Left ventricle myocardium inferior (tissue), 1 donor: ENCODE measurements around the gene INVS. TPM values are rescaled to one million over a fixed set of nuclear protein-coding genes. Genes with fewer than 3 reads are reported as not detected.

Experiments used
- DNase-seq: peaks from one replicate; pipeline ENCODE4 v3.0.0-alpha.2; 2020
- H3K27ac ChIP-seq: fragments of 200-600 bp; replicated peaks from 2 replicates; pipeline ENCODE4 v1.8.0; 2021
- H3K27me3 ChIP-seq: fragments of 200-600 bp; 2 replicates; pipeline ENCODE4 v1.8.0; 2021; ENCODE audit warnings: low read depth
- H3K36me3 ChIP-seq: fragments of 200-600 bp; 2 replicates; pipeline ENCODE4 v1.8.0; 2021
- H3K4me1 ChIP-seq: fragments of 200-600 bp; 2 replicates; pipeline ENCODE4 v1.8.0; 2021
- H3K4me3 ChIP-seq: fragments of 200-600 bp; 2 replicates; pipeline ENCODE4 v1.8.0; 2021; ENCODE audit warnings: mild to moderate bottlenecking, moderate library complexity
- H3K9me3 ChIP-seq: fragments of 200-600 bp; replicated peaks from 2 replicates; pipeline ENCODE4 v1.8.0; 2021
- intact Hi-C: fragments of 100-400 bp; cut with micrococcal nuclease; formaldehyde crosslinking; loops from one replicate; pipeline ENCODE4 v1.11.0; 2022
- total RNA-seq: library from RNA; stranded (reverse); fragmentation: NEBNext Ultra II Directional; extraction: Animal tissue kit (Norgen Biotek cat#: 25700); gene quantifications from one replicate; pipeline ENCODE4 v1.2.1, GENCODE V29; 2021
- TF ChIP-seq, protein P1 (sequence below): fragments of 200-600 bp; IDR thresholded peaks from 2 replicates; pipeline ENCODE4 v1.8.0; 2021; ENCODE audit warnings: antibody characterized with exemption, mild to moderate bottlenecking, borderline replicate concordance
- donor health status: DM: no; HTN: yes; CAD: no; lungs with severe emphysema.

The INVS gene
- total RNA-seq, 1 donor from 2014 or later = 6.7 TPM

DNA sequence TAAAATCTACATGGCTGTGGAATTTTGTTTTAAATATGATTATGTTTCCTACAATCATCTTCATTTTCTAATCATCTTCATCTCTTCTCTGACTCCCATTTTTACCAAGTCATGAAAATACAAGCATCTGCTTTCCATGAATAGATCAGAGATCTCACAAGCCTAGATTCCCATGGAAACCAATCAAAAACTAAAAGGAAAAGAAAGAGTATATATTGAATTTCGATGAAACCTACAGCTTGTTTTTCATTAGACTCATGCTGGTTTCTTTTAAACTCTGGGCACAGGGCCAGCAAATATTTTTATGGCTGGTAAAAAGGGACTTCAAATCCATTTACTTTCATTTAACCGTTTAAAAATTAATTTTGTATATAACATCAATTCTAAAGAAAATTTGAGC, 51.2 kb downstream of the INVS start:
- TF ChIP-seq, protein P1, sequence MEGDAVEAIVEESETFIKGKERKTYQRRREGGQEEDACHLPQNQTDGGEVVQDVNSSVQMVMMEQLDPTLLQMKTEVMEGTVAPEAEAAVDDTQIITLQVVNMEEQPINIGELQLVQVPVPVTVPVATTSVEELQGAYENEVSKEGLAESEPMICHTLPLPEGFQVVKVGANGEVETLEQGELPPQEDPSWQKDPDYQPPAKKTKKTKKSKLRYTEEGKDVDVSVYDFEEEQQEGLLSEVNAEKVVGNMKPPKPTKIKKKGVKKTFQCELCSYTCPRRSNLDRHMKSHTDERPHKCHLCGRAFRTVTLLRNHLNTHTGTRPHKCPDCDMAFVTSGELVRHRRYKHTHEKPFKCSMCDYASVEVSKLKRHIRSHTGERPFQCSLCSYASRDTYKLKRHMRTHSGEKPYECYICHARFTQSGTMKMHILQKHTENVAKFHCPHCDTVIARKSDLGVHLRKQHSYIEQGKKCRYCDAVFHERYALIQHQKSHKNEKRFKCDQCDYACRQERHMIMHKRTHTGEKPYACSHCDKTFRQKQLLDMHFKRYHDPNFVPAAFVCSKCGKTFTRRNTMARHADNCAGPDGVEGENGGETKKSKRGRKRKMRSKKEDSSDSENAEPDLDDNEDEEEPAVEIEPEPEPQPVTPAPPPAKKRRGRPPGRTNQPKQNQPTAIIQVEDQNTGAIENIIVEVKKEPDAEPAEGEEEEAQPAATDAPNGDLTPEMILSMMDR = no peak
- no peak for DNase-seq
- no peaks in the 10 kb centered on the region for H3K4me1 ChIP-seq
- H3K27me3 ChIP-seq = no peaks in the 10 kb centered on the region
- H3K9me3 ChIP-seq = no peaks in the 10 kb centered on the region
- intact Hi-C loops = no loop called here
- no peak overlapping the region for H3K4me3 ChIP-seq
- no peaks in the 10 kb centered on the region for H3K36me3 ChIP-seq
- H3K27ac ChIP-seq = no peak overlapping the region

DNA sequence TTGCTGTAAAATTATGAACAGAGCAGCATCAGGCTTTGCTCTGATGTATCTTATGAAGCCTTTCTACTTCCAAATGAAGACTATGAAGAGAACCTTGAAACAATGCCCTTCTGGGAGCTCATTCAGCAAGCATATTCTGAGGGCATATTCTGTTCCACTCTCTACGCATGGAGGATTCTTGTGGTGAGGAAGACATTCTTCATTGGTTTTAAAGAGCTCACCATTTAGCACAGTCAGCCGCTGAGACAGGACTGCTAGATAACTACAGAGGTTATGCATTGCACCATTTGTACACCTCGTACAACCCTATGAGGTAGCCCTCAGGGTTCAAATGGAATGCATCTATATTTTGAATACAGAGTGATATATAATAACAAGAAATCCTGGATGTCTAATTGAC, 61.0 kb downstream of the INVS start:
- Histone ChIP-seq H3K36me3 (no peaks in the 10 kb centered on the region), H3K27ac (no peak overlapping the region), H3K4me3 (no peak overlapping the region), H3K27me3 (no peaks in the 10 kb centered on the region), H3K4me1 (no peaks in the 10 kb centered on the region), H3K9me3 (no peaks in the 10 kb centered on the region)
- TF ChIP-seq, protein P1 = no peak
- intact Hi-C loops = no loop called here
- no peak for DNase-seq

DNA sequence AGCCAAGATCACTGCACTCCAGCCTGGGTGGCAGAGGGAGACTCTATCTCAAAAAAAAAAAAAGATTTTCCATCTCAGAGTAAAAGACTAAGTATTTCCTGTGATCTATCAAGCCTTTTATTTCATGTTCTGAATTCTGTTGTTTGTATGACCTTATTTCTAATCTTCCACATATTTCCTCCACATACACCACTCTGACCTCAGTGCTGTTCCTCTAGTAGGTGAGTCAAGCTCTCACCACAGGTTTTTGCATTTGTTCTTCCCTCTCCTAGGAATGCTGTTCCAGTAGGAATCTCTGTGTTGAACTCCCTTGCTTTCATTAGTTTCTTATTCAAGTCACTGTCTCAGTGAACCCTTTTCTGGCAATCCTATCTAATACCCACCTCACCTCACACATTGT, 68.1 kb downstream of the INVS start:
- intact Hi-C loops = no loop called here
- Histone ChIP-seq H3K27ac (no peak overlapping the region), H3K4me1 (no peaks in the 10 kb centered on the region), H3K36me3 (no peaks in the 10 kb centered on the region), H3K9me3 (no peaks in the 10 kb centered on the region), H3K4me3 (no peak overlapping the region), H3K27me3 (no peaks in the 10 kb centered on the region)
- DNase-seq = no peak
- TF ChIP-seq, protein P1 = no peak

DNA sequence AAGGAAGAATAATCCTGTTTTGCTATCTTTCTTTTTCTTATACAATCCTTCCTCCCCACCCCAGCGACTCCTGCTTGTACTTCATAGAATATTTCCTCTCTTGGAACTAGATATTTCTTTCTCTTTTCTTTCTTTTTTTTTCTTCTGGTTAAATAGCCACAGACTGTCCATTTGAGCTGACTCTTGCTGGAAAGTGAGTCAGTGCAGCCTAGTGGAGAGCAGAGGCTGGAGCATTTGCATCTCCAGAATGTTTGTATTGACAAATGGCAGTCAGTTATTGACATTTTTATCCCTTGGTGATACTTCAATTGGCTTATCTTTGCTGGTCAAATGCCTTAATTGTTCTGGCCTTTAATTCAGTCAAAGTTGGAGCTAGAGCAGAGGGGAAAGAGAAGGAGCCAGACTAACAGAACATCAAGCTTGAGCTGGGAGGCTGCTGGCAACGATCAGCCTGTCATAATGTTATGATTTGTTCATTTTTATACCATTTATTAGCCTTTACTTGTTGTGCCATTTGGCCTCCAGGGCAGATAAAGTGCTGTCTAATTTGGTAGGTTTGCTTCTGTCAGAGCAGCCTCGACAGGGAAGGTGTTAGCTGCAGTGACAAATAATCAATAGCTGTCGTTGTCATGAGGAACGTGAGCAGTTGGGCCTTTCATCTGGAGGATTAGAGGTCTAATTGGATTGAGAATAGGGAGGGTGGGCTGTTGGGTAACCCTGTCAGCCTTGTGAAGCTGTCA, 69.0 kb downstream of the INVS start:
- Histone ChIP-seq H3K27me3 (no peaks in the 10 kb centered on the region), H3K4me1 (no peaks in the 10 kb centered on the region), H3K36me3 (peaks cover 7% of the 10 kb centered on the region), H3K4me3 (no peak overlapping the region), H3K27ac (no peak overlapping the region), H3K9me3 (peaks cover under 1% of the 10 kb centered on the region)
- TF ChIP-seq, protein P1 = no peak
- DNase-seq = no peak
- intact Hi-C loops = no loop called here

DNA sequence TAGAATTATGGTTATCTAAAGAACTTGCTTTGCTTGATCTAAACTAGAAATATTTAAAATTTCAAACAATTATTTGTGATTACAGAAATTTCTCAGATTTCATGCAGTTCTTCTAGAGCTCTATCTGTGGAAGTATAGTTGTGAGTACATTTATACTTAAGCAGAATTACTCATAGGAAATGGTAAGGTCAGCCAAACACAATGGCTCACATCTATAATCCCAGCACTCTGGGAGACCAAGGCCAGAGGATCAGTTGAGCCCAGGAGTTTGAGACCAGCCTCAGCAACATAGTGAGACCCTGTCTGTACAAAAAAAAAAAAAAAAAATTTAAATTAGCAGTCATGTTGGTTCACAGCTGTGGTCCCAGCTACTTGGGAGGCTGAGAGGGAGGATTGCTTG, 71.0 kb downstream of the INVS start:
- TF ChIP-seq, protein P1 = no peak
- no peaks in the 10 kb centered on the region for H3K4me1 ChIP-seq
- peaks cover 23% of the 10 kb centered on the region for H3K36me3 ChIP-seq
- intact Hi-C loops = no loop called here
- no peak overlapping the region for H3K4me3 ChIP-seq
- H3K27me3 ChIP-seq = no peaks in the 10 kb centered on the region
- no peak overlapping the region for H3K27ac ChIP-seq
- DNase-seq = no peak
- peaks cover 17% of the 10 kb centered on the region for H3K9me3 ChIP-seq
